ENCODE results near the gene MISP3. TPM values are rescaled to one million over a fixed set of nuclear protein-coding genes. Genes with fewer than 3 reads are reported as not detected.

The MISP3 gene
- total RNA-seq, 2 donors from 2014 or later, result 21.1 to 25.7 TPM

- peak in 1 of 7 experiments; percentile 1 for TF ChIP-seq CTCF (IDR thresholded peaks at IDR 0.05)
- TF ChIP-seq POLR2A (IDR thresholded peaks at IDR 0.05), result no peak
- DNase-seq (peak in 3 of 4 donors; percentile 51 to 66 (median 59)), ATAC-seq (peak; percentile 37)
- Histone ChIP-seq H3K9me3 (no peaks in the 10 kb centered on the region), H3K4me1 (peaks cover 48% of the 10 kb centered on the region), H3K4me3 (peak overlapping the region in 1 of 2 donors; percentile 47), H3K36me3 (replicated peaks in 1 of 2; ENCODE audit: insufficient read depth in 1 of 2, low read depth in 2 of 2) (peaks cover 0 to 4% of the 10 kb centered on the region in 2 donors), H3K27me3 (no peaks in the 10 kb centered on the region), H3K27ac (peak overlapping the region; percentile 75 to 96 (median 94))
- WGBS, 2 donors, result 6 to 37% methylated on average over 9 of the region's 9 CpGs
- intact Hi-C loops (cut with DNase I), result no loop called here
These were observed 11.4 kb upstream of the MISP3 start for GRCh38 chr19:14061081-14061749.

GRCh38 chr19:14061751-14062557 is 10.6 kb upstream of the MISP3 start, which contains the start of gene PALM3:
PALM3 (minus strand) TSS chr19:14062076; CDS start chr19:14061980, 96 bp downstream.
- Histone ChIP-seq H3K4me1 (peaks cover 48% of the 10 kb centered on the region), H3K27ac (peak within 1 kb of the TSS; percentile 75 to 96 (median 94)), H3K9me3 (no peaks in the 10 kb centered on the region), H3K4me3 (peak within 1 kb of the TSS in 1 of 2 donors; percentile 47), H3K36me3 (replicated peaks in 1 of 2; ENCODE audit: insufficient read depth in 1 of 2, low read depth in 2 of 2) (no peaks in the 10 kb centered on the region), H3K27me3 (no peaks in the 10 kb centered on the region)
- intact Hi-C loops (cut with DNase I), result no loop called here
- TF ChIP-seq CTCF (IDR thresholded peaks at IDR 0.05), result peak in 3 of 7 experiments; percentile 11 to 30 (median 25)
- peak; percentile 28 to 71 (median 68) for TF ChIP-seq POLR2A (IDR thresholded peaks at IDR 0.05)
- DNase-seq (peak; percentile 83 to 96 (median 94)), ATAC-seq (peak; percentile 97)
- 3 to 23% methylated on average over 8 to 19 of the region's 19 CpGs for WGBS, 2 donors

GRCh38 chr19:14062558-14062855 is 10.1 kb upstream of the MISP3 start:
- Histone ChIP-seq H3K27ac (peak overlapping the region; percentile 75 to 96 (median 94)), H3K9me3 (no peaks in the 10 kb centered on the region), H3K27me3 (no peaks in the 10 kb centered on the region), H3K36me3 (replicated peaks in 1 of 2; ENCODE audit: insufficient read depth in 1 of 2, low read depth in 2 of 2) (no peaks in the 10 kb centered on the region), H3K4me3 (no peak overlapping the region), H3K4me1 (peaks cover 48% of the 10 kb centered on the region)
- DNase-seq, result no peak
- no peak for TF ChIP-seq CTCF (IDR thresholded peaks at IDR 0.05)
- TF ChIP-seq POLR2A (IDR thresholded peaks at IDR 0.05), result no peak
- ATAC-seq, result no peak
- intact Hi-C loops (cut with DNase I), result no loop called here
- 57 to 75% methylated on average over 4 to 5 of the region's 5 CpGs for WGBS, 2 donors

- peak overlapping the region in 1 of 4 donors; percentile 95 for H3K27ac ChIP-seq
- ATAC-seq (no peak), DNase-seq (no peak)
- intact Hi-C loops (cut with DNase I), result no loop called here
- 65 to 67% methylated on average over 7 of the region's 7 CpGs for WGBS, 2 donors
- TF ChIP-seq POLR2A (IDR thresholded peaks at IDR 0.05), result no peak
- no peak for TF ChIP-seq CTCF (IDR thresholded peaks at IDR 0.05)
- peaks cover 43% of the 10 kb centered on the region for H3K4me1 ChIP-seq
- H3K36me3 ChIP-seq (replicated peaks in 1 of 2; ENCODE audit: insufficient read depth in 1 of 2, low read depth in 2 of 2), result no peaks in the 10 kb centered on the region
- no peaks in the 10 kb centered on the region for H3K27me3 ChIP-seq
- H3K4me3 ChIP-seq, result no peak overlapping the region
- no peaks in the 10 kb centered on the region for H3K9me3 ChIP-seq
These were observed 9.5 kb upstream of the MISP3 start for GRCh38 chr19:14063105-14063504.

Data from body of pancreas (tissue), 4 donors.